Activated T-helper 17 cell treated with anti-CD3 and anti-CD28 coated beads, Interleukin-2, amount 50 U/mL, for 72 hours (primary cell): ENCODE data around the gene ABLIM2. TPM values are rescaled to one million over a fixed set of nuclear protein-coding genes. Genes with fewer than 3 reads are reported as not detected.

Experiments
- ATAC-seq: fragments of 150-1000 bp; cut with Tn5 transposase; replicated peaks from 2 replicates; pipeline ENCODE4 v1.10.0; 2021; ENCODE audit warnings: mild to moderate bottlenecking, moderate library complexity
- H3K27ac Mint-ChIP-seq: one replicate; pipeline ENCODE4 v1.8.0; 2022; ENCODE audit warnings: mixed read lengths
- H3K27me3 Mint-ChIP-seq: one replicate; pipeline ENCODE4 v1.8.0; 2022; ENCODE audit warnings: mixed read lengths
- H3K36me3 Mint-ChIP-seq: one replicate; pipeline ENCODE4 v1.8.0; 2022; ENCODE audit warnings: low read depth, mild to moderate bottlenecking, mixed read lengths
- H3K4me1 Mint-ChIP-seq: one replicate; pipeline ENCODE4 v1.8.0; 2022; ENCODE audit warnings: mixed read lengths
- H3K4me3 Mint-ChIP-seq: one replicate; pipeline ENCODE4 v1.8.0; 2022; ENCODE audit warnings: mild to moderate bottlenecking, mixed read lengths
- H3K9me3 Mint-ChIP-seq: one replicate; pipeline ENCODE4 v1.8.0; 2022; ENCODE audit warnings: mixed read lengths
- total RNA-seq, 2 donors: library from RNA; stranded (reverse); gene quantifications; one replicate each; pipeline ENCODE4 v1.2.3, GENCODE V29; 2022

ABLIM2 gene
- total RNA-seq, 2 donors from 2014 or later = 0.53 to 0.82 TPM

GRCh38 chr4:8060632-8061031 lies 98.0 kb downstream of the ABLIM2 start:
- no peaks in the 10 kb centered on the region for H3K27me3 Mint-ChIP-seq
- H3K9me3 Mint-ChIP-seq = peaks cover 13% of the 10 kb centered on the region
- ATAC-seq = no peak
- H3K36me3 Mint-ChIP-seq = no peaks in the 10 kb centered on the region
- H3K27ac Mint-ChIP-seq = no peak overlapping the region
- no peak overlapping the region for H3K4me3 Mint-ChIP-seq
- no peaks in the 10 kb centered on the region for H3K4me1 Mint-ChIP-seq

- Mint-ChIP-seq H3K4me1 (no peaks in the 10 kb centered on the region), H3K36me3 (no peaks in the 10 kb centered on the region), H3K4me3 (no peak overlapping the region), H3K9me3 (no peaks in the 10 kb centered on the region), H3K27ac (no peak overlapping the region), H3K27me3 (no peaks in the 10 kb centered on the region)
- no peak for ATAC-seq
Observed at GRCh38 chr4:8058031-8058479, 100.6 kb downstream of the ABLIM2 start.

- ATAC-seq = no peak
- Mint-ChIP-seq H3K4me1 (no peaks in the 10 kb centered on the region), H3K27ac (no peak overlapping the region), H3K27me3 (no peaks in the 10 kb centered on the region), H3K9me3 (no peaks in the 10 kb centered on the region), H3K4me3 (no peak overlapping the region), H3K36me3 (no peaks in the 10 kb centered on the region)
Observed at GRCh38 chr4:8055206-8055605, 103.4 kb downstream of the ABLIM2 start.

GRCh38 chr4:8053688-8054449 lies 104.7 kb downstream of the ABLIM2 start:
- H3K4me3 Mint-ChIP-seq = no peak overlapping the region
- no peaks in the 10 kb centered on the region for H3K4me1 Mint-ChIP-seq
- no peak overlapping the region for H3K27ac Mint-ChIP-seq
- no peaks in the 10 kb centered on the region for H3K27me3 Mint-ChIP-seq
- ATAC-seq = no peak
- H3K9me3 Mint-ChIP-seq = no peaks in the 10 kb centered on the region
- H3K36me3 Mint-ChIP-seq = no peaks in the 10 kb centered on the region

- Mint-ChIP-seq H3K9me3 (no peaks in the 10 kb centered on the region), H3K27ac (no peak overlapping the region), H3K27me3 (no peaks in the 10 kb centered on the region), H3K4me1 (no peaks in the 10 kb centered on the region), H3K4me3 (no peak overlapping the region), H3K36me3 (no peaks in the 10 kb centered on the region)
- ATAC-seq = no peak
Observed at GRCh38 chr4:8052160-8052691, 106.4 kb downstream of the ABLIM2 start.

GRCh38 chr4:8051644-8052043 lies 107.0 kb downstream of the ABLIM2 start:
- Mint-ChIP-seq H3K4me1 (no peaks in the 10 kb centered on the region), H3K27ac (no peak overlapping the region), H3K4me3 (no peak overlapping the region), H3K36me3 (no peaks in the 10 kb centered on the region), H3K9me3 (no peaks in the 10 kb centered on the region), H3K27me3 (no peaks in the 10 kb centered on the region)
- ATAC-seq = no peak

GRCh38 chr4:8050555-8051206 lies 107.9 kb downstream of the ABLIM2 start:
- Mint-ChIP-seq H3K27me3 (no peaks in the 10 kb centered on the region), H3K4me1 (no peaks in the 10 kb centered on the region), H3K4me3 (no peak overlapping the region), H3K27ac (no peak overlapping the region), H3K9me3 (no peaks in the 10 kb centered on the region), H3K36me3 (no peaks in the 10 kb centered on the region)
- no peak for ATAC-seq

GRCh38 chr4:8050180-8050554 lies 108.4 kb downstream of the ABLIM2 start:
- Mint-ChIP-seq H3K27ac (no peak overlapping the region), H3K4me1 (no peaks in the 10 kb centered on the region), H3K27me3 (no peaks in the 10 kb centered on the region), H3K9me3 (no peaks in the 10 kb centered on the region), H3K4me3 (no peak overlapping the region), H3K36me3 (no peaks in the 10 kb centered on the region)
- ATAC-seq = no peak

- H3K27me3 Mint-ChIP-seq = no peaks in the 10 kb centered on the region
- H3K27ac Mint-ChIP-seq = no peak overlapping the region
- H3K4me1 Mint-ChIP-seq = no peaks in the 10 kb centered on the region
- no peaks in the 10 kb centered on the region for H3K36me3 Mint-ChIP-seq
- no peak for ATAC-seq
- no peak overlapping the region for H3K4me3 Mint-ChIP-seq
- no peaks in the 10 kb centered on the region for H3K9me3 Mint-ChIP-seq
Observed at GRCh38 chr4:8048856-8049676, 109.5 kb downstream of the ABLIM2 start.

GRCh38 chr4:8047837-8048678 lies 110.6 kb downstream of the ABLIM2 start:
- H3K9me3 Mint-ChIP-seq = no peaks in the 10 kb centered on the region
- H3K27me3 Mint-ChIP-seq = no peaks in the 10 kb centered on the region
- no peak for ATAC-seq
- no peaks in the 10 kb centered on the region for H3K4me1 Mint-ChIP-seq
- H3K4me3 Mint-ChIP-seq = no peak overlapping the region
- H3K27ac Mint-ChIP-seq = no peak overlapping the region
- no peaks in the 10 kb centered on the region for H3K36me3 Mint-ChIP-seq

- peak; percentile 75 for ATAC-seq
- Mint-ChIP-seq H3K27ac (no peak overlapping the region), H3K9me3 (no peaks in the 10 kb centered on the region), H3K4me1 (no peaks in the 10 kb centered on the region), H3K4me3 (no peak overlapping the region), H3K27me3 (no peaks in the 10 kb centered on the region), H3K36me3 (no peaks in the 10 kb centered on the region)
Observed at GRCh38 chr4:8046925-8047541, 111.6 kb downstream of the ABLIM2 start.

GRCh38 chr4:8045909-8046308 lies 112.7 kb downstream of the ABLIM2 start:
- Mint-ChIP-seq H3K9me3 (no peaks in the 10 kb centered on the region), H3K36me3 (no peaks in the 10 kb centered on the region), H3K27me3 (no peaks in the 10 kb centered on the region), H3K27ac (no peak overlapping the region), H3K4me1 (no peaks in the 10 kb centered on the region), H3K4me3 (no peak overlapping the region)
- ATAC-seq = no peak

- H3K36me3 Mint-ChIP-seq = no peaks in the 10 kb centered on the region
- ATAC-seq = no peak
- H3K27ac Mint-ChIP-seq = no peak overlapping the region
- no peaks in the 10 kb centered on the region for H3K4me1 Mint-ChIP-seq
- H3K27me3 Mint-ChIP-seq = no peaks in the 10 kb centered on the region
- no peak overlapping the region for H3K4me3 Mint-ChIP-seq
- H3K9me3 Mint-ChIP-seq = no peaks in the 10 kb centered on the region
Observed at GRCh38 chr4:8044699-8045098, 113.9 kb downstream of the ABLIM2 start.
